ENCODE measurements around the gene GABRA6. TPM values are rescaled to one million over a fixed set of nuclear protein-coding genes. Genes with fewer than 3 reads are reported as not detected.
A peak's percentile ranks its signal among the peaks of the same experiment; 100 is the strongest.

The GABRA6 gene
- total and polyA plus RNA-seq, 8 donors = not detected

DNA sequence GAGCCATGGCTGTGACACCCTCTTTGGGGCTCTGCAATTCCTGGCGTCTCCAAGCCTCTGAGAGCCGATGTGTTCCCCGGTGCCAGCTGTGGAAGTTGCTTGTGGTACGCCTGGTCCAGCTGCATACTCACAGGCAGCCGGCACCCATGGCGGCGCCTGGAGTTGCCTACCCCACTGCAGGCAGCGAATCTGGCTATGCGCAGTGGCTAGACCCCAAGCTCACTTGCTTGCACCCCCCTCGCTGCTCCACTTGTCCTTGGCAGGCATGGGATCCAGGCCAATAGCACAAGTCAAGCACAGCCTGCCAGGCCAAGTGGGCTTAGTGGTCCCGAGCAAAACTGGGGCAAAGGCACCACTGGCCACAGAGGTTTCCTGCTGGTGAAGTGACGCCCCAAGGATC lies 24.7 kb upstream of the GABRA6 start:
- intact Hi-C loops (cut with DNase I; ENCODE audit: low total_unique reads) = no loop called here
- TF ChIP-seq CTCF (IDR thresholded peaks at IDR 0.05) (no peak), POLR2A (IDR thresholded peaks at IDR 0.05) (no peak), POLR2AphosphoS5 (IDR thresholded peaks at IDR 0.05) (no peak), EP300 (IDR thresholded peaks at IDR 0.05) (no peak)
- H3K27me3 ChIP-seq = no peaks in the 10 kb centered on the region
- no peaks in the 10 kb centered on the region for H3K4me1 ChIP-seq
- H3K36me3 ChIP-seq = no peaks in the 10 kb centered on the region
- H3K9me3 ChIP-seq = peaks cover 0 to 7% (median 2%) of the 10 kb centered on the region in 4 donors
- H3K27ac ChIP-seq = no peak overlapping the region
- DNase-seq = no peak
- 84 to 90% (median 89%) methylated on average over 9 to 12 of the region's 12 CpGs for WGBS, 5 donors
- no peak overlapping the region for H3K4me3 ChIP-seq

DNA sequence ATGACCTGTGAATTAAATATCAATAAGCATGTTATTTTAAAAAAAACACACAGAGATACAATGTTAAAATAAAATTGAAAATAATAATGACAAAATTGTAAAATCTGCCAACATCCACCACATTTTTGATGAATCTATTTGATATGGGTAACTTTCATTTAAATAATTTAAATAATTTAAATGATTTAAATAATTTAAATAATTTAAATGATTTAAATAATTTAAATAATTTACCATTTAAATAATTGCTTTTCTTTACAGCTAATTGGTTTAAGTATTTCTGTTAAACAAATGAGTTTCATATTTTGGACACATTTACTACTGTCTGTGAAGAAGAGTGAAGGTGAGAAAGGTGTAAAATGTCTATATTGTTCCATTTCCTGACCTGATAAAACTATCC lies 22.1 kb upstream of the GABRA6 start:
- TF ChIP-seq POLR2AphosphoS5 (IDR thresholded peaks at IDR 0.05) = no peak
- TF ChIP-seq POLR2A (IDR thresholded peaks at IDR 0.05) = no peak
- no peak for TF ChIP-seq EP300 (IDR thresholded peaks at IDR 0.05)
- TF ChIP-seq CTCF (IDR thresholded peaks at IDR 0.05) = no peak

DNA sequence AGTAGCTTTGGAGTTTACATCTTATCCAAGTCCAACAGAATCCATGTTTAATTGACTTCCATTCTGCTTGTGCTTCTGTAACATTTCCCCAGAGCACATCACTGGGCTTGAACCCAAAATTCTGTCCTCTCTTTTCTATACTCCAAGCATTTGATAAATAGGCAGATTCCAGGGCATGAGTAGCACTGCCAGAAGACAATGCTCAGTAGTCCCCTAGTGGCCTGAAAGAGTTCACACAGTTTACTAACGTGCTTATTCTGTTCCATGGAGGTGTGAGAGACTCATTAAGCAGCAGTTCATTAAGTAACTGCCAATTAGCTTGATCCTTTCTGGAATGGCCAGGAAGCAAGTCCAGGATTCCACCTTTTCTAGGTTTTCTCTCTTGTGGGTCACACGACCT lies 9.4 kb upstream of the GABRA6 start:
- H3K36me3 ChIP-seq = no peaks in the 10 kb centered on the region
- intact Hi-C loops (cut with DNase I; ENCODE audit: low total_unique reads) = no loop called here
- no peaks in the 10 kb centered on the region for H3K4me1 ChIP-seq
- DNase-seq = peak in 1 of 2 donors; percentile 37
- no peak overlapping the region for H3K4me3 ChIP-seq
- no peaks in the 10 kb centered on the region for H3K27me3 ChIP-seq
- no peak overlapping the region for H3K27ac ChIP-seq
- WGBS, 5 donors = 3 to 16% (median 7%) methylated on average over 2 of the region's 2 CpGs
- H3K9me3 ChIP-seq = no peaks in the 10 kb centered on the region
- TF ChIP-seq POLR2AphosphoS5 (IDR thresholded peaks at IDR 0.05) (no peak), EP300 (IDR thresholded peaks at IDR 0.05) (no peak), CTCF (IDR thresholded peaks at IDR 0.05) (peak in 1 of 7 experiments; percentile 25), POLR2A (IDR thresholded peaks at IDR 0.05) (no peak)

More for the DNA sequence above, 22.1 kb upstream of the GABRA6 start:
- no peak for DNase-seq
- intact Hi-C loops (cut with DNase I; ENCODE audit: low total_unique reads) = no loop called here
- H3K27ac ChIP-seq = no peak overlapping the region
- no peak overlapping the region for H3K4me3 ChIP-seq
- H3K36me3 ChIP-seq = no peaks in the 10 kb centered on the region
- H3K4me1 ChIP-seq = no peaks in the 10 kb centered on the region
- no peaks in the 10 kb centered on the region for H3K27me3 ChIP-seq
- H3K9me3 ChIP-seq = peaks cover 0 to 11% (median 2%) of the 10 kb centered on the region in 4 donors

- Histone ChIP-seq H3K27ac (no peak overlapping the region), H3K4me1 (no peaks in the 10 kb centered on the region), H3K36me3 (no peaks in the 10 kb centered on the region), H3K9me3 (peaks cover 0 to 5% (median 0%) of the 10 kb centered on the region in 4 donors), H3K27me3 (no peaks in the 10 kb centered on the region), H3K4me3 (no peak overlapping the region)
- 76 to 83% (median 82%) methylated on average over 8 of the region's 8 CpGs for WGBS, 5 donors
- intact Hi-C loops (cut with DNase I; ENCODE audit: low total_unique reads) = no loop called here
- TF ChIP-seq EP300 (IDR thresholded peaks at IDR 0.05) (no peak), CTCF (IDR thresholded peaks at IDR 0.05) (no peak), POLR2AphosphoS5 (IDR thresholded peaks at IDR 0.05) (no peak), POLR2A (IDR thresholded peaks at IDR 0.05) (no peak)
- DNase-seq = no peak
Measured at GRCh38 chr5:161686149-161686548, 628 bp downstream of the GABRA6 start.
